ENCODE results near the gene OSBP2.

The OSBP2 gene

GRCh38 chr22:30648825-30649224, 45.8 kb upstream of the OSBP2 start:
- Histone ChIP-seq H3K4me3 (ENCODE audit: low read depth, low read length, poor library complexity, severe bottlenecking) (no peak overlapping the region), H3K9ac (ENCODE audit: low read length) (no peak overlapping the region), H3K27ac (ENCODE audit: low read depth, low read length, poor library complexity, severe bottlenecking) (no peak overlapping the region), H3K79me2 (ENCODE audit: insufficient read depth, low read length) (no peaks in the 10 kb centered on the region), H4K20me1 (ENCODE audit: insufficient read depth, low read length) (no peaks in the 10 kb centered on the region), H2AFZ (ENCODE audit: low read length) (no peak overlapping the region), H3K9me3 (ENCODE audit: low read length) (no peaks in the 10 kb centered on the region), H3K4me2 (ENCODE audit: low read length) (no peak overlapping the region), H3K4me1 (ENCODE audit: insufficient read depth, low read length, severe bottlenecking) (no peaks in the 10 kb centered on the region), H3K27me3 (ENCODE audit: insufficient read depth, low read length) (0 out of 2 replicates have a peak, but pooled peaks cover 5% of the 10 kb centered on the region), H3K9me2 (ENCODE audit: low read depth, low read length) (no peaks in the 10 kb centered on the region), H3K36me3 (ENCODE audit: insufficient read depth, low read length) (no peaks in the 10 kb centered on the region), H3F3A (ENCODE audit: insufficient read depth, low read length) (no peaks in the 10 kb centered on the region)
- no peak for TF ChIP-seq EZH2 (IDR thresholded peaks at IDR 0.05; ENCODE audit: borderline replicate concordance, low read length)
- TF ChIP-seq, protein P1, sequence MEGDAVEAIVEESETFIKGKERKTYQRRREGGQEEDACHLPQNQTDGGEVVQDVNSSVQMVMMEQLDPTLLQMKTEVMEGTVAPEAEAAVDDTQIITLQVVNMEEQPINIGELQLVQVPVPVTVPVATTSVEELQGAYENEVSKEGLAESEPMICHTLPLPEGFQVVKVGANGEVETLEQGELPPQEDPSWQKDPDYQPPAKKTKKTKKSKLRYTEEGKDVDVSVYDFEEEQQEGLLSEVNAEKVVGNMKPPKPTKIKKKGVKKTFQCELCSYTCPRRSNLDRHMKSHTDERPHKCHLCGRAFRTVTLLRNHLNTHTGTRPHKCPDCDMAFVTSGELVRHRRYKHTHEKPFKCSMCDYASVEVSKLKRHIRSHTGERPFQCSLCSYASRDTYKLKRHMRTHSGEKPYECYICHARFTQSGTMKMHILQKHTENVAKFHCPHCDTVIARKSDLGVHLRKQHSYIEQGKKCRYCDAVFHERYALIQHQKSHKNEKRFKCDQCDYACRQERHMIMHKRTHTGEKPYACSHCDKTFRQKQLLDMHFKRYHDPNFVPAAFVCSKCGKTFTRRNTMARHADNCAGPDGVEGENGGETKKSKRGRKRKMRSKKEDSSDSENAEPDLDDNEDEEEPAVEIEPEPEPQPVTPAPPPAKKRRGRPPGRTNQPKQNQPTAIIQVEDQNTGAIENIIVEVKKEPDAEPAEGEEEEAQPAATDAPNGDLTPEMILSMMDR (IDR thresholded peaks at IDR 0.05; ENCODE audit: low read length) = no peak

DNA sequence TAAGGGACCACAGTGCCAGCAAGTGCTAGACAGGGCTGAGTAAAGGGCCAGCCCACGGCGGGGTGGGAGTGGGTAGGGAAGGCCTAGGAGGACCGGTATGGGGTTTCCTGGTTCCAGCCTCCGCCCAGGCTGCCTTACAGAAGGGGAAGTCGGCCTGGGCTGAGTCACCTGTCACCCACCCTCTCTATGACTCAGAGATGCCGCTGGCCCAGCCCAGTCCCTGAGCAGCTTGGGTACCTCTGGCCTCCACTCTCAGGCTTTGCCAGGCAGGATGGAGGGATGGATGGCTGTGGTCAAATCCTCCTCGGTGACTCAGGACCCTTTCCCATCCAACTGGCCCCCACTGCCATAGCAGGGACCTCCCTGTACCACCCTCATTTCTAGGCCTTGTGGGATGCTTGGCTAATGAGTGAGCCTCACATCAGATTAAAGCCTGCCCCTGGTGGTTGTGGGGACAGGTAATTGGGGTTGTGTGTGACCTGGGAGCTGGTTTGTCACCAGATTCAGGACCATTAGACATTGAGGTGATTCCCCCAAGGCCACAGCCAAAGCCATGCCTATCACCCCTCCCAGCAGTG, 45.2 kb upstream of the OSBP2 start:
- Histone ChIP-seq H3K4me1 (ENCODE audit: insufficient read depth, low read length, severe bottlenecking) (no peaks in the 10 kb centered on the region), H3K9me3 (ENCODE audit: low read length) (no peaks in the 10 kb centered on the region), H3K9ac (ENCODE audit: low read length) (no peak overlapping the region), H3F3A (ENCODE audit: insufficient read depth, low read length) (no peaks in the 10 kb centered on the region), H3K27me3 (ENCODE audit: insufficient read depth, low read length) (0 out of 2 replicates have a peak, but pooled peaks cover 3% of the 10 kb centered on the region), H3K79me2 (ENCODE audit: insufficient read depth, low read length) (no peaks in the 10 kb centered on the region), H2AFZ (ENCODE audit: low read length) (no peak overlapping the region), H4K20me1 (ENCODE audit: insufficient read depth, low read length) (no peaks in the 10 kb centered on the region), H3K4me2 (ENCODE audit: low read length) (no peak overlapping the region), H3K36me3 (ENCODE audit: insufficient read depth, low read length) (no peaks in the 10 kb centered on the region), H3K9me2 (ENCODE audit: low read depth, low read length) (no peaks in the 10 kb centered on the region), H3K27ac (ENCODE audit: low read depth, low read length, poor library complexity, severe bottlenecking) (no peak overlapping the region), H3K4me3 (ENCODE audit: low read depth, low read length, poor library complexity, severe bottlenecking) (no peak overlapping the region)
- TF ChIP-seq, protein P1 (IDR thresholded peaks at IDR 0.05; ENCODE audit: low read length) = no peak
- TF ChIP-seq EZH2 (IDR thresholded peaks at IDR 0.05; ENCODE audit: borderline replicate concordance, low read length) = no peak

GRCh38 chr22:30650508-30651116, 44.1 kb upstream of the OSBP2 start:
- no peak for TF ChIP-seq EZH2 (IDR thresholded peaks at IDR 0.05; ENCODE audit: borderline replicate concordance, low read length)
- TF ChIP-seq, protein P1 (IDR thresholded peaks at IDR 0.05; ENCODE audit: low read length) = no peak
- H2AFZ ChIP-seq (ENCODE audit: low read length) = no peak overlapping the region
- no peaks in the 10 kb centered on the region for H3K79me2 ChIP-seq (ENCODE audit: insufficient read depth, low read length)
- H3K27me3 ChIP-seq (ENCODE audit: insufficient read depth, low read length) = 0 out of 2 replicates have a peak, but pooled peaks cover 3% of the 10 kb centered on the region
- H4K20me1 ChIP-seq (ENCODE audit: insufficient read depth, low read length) = no peaks in the 10 kb centered on the region
- no peaks in the 10 kb centered on the region for H3K36me3 ChIP-seq (ENCODE audit: insufficient read depth, low read length)
- H3K4me1 ChIP-seq (ENCODE audit: insufficient read depth, low read length, severe bottlenecking) = no peaks in the 10 kb centered on the region
- no peak overlapping the region for H3K9ac ChIP-seq (ENCODE audit: low read length)
- H3K4me2 ChIP-seq (ENCODE audit: low read length) = no peak overlapping the region
- no peaks in the 10 kb centered on the region for H3F3A ChIP-seq (ENCODE audit: insufficient read depth, low read length)
- H3K27ac ChIP-seq (ENCODE audit: low read depth, low read length, poor library complexity, severe bottlenecking) = no peak overlapping the region
- no peaks in the 10 kb centered on the region for H3K9me2 ChIP-seq (ENCODE audit: low read depth, low read length)
- no peak overlapping the region for H3K4me3 ChIP-seq (ENCODE audit: low read depth, low read length, poor library complexity, severe bottlenecking)
- H3K9me3 ChIP-seq (ENCODE audit: low read length) = no peaks in the 10 kb centered on the region

Measured in OCI-LY1 (cell line).